ENCODE data around the gene RSPH3.
"Not testable (repeated sequence)": the region's sequence is repeated elsewhere in the genome, so short reads cannot be mapped to it uniquely, and the experiment has no call there.

Gene RSPH3

DNA sequence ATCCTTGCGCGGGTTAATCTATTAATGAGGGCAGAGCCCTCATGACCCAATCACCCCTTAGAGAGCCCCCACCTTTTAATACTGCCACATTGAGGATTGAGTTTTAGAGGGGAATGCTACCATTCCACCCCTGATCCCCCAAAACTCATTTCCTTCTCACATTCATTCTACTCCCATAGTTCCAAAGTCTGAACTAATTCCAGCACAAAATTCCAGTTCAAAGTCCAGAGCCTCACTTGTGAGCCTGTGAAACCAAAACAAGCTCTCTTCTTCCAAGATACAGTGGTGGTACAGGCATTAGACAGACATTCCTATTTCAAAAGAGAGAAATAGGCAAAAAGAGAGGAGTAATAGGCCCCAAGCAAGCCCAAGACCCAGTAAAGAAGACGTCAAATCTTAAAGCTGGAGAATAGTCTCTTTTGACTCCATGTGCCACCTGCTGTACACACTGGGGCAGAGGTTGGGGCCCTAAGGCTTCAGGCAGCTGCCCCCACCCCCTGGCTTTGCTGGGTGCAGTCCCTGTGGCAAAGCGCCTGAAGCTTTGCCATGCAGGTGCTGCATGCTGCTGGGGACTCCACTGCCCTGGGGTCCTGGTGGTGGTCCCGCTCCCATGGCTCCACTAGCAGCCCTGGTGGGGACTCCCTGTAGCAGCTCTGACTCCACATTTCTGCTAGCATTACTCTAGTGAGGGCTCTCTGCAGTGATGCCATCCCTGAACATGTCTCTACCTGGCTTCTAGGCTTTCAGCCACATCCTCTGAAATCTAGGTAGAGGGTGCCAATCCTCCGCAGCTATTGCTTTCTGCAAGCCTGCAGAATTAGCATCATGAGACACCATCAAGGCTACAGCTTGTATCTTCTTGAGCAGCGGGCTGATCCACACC lies 41.3 kb downstream of the RSPH3 start:
- H3K27me3 ChIP-seq (ENCODE audit: control insufficient read depth, insufficient read depth, low read length): no peaks in the 10 kb centered on the region
- no peak overlapping the region for H3K27ac ChIP-seq (ENCODE audit: low read depth, low read length)
- H3K4me3 ChIP-seq (ENCODE audit: low read length): no peak overlapping the region
- H3K9ac ChIP-seq (ENCODE audit: low read length): no peak overlapping the region
- H3K4me1 ChIP-seq (ENCODE audit: control insufficient read depth, insufficient read depth, low read length): no peaks in the 10 kb centered on the region
- H3K36me3 ChIP-seq (ENCODE audit: control insufficient read depth, insufficient read depth, low read length): no peaks in the 10 kb centered on the region

DNA sequence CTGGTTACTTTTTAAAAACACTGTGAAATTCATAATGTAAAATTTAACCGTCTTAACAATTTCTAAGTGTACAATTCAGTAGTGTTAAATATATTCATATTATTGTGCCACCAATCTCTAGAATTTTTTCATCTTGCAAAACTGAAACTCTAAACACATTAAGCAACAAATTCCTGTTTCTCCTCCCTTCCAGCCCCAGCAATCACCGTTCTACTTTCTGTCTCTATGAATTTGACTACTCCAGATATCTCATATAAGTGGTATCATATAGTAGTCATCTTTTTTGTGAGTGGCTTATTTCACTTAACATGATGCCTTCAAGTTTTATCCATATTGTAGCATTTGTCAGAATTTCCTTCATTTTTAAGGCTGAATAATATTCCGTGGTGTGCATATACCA lies 44.7 kb downstream of the RSPH3 start:
- Histone ChIP-seq H3K27me3 (ENCODE audit: control insufficient read depth, insufficient read depth, low read length) (no peaks in the 10 kb centered on the region), H3K4me3 (ENCODE audit: low read length) (no peak overlapping the region), H3K36me3 (ENCODE audit: control insufficient read depth, insufficient read depth, low read length) (no peaks in the 10 kb centered on the region), H3K27ac (ENCODE audit: low read depth, low read length) (no peak overlapping the region), H3K9ac (ENCODE audit: low read length) (no peak overlapping the region), H3K4me1 (ENCODE audit: control insufficient read depth, insufficient read depth, low read length) (no peaks in the 10 kb centered on the region)

GRCh38 chr6:158954753-158955152 lies 45.2 kb downstream of the RSPH3 start:
- Histone ChIP-seq H3K9ac (ENCODE audit: low read length) (no peak overlapping the region), H3K4me3 (ENCODE audit: low read length) (no peak overlapping the region), H3K27me3 (ENCODE audit: control insufficient read depth, insufficient read depth, low read length) (no peaks in the 10 kb centered on the region), H3K4me1 (ENCODE audit: control insufficient read depth, insufficient read depth, low read length) (no peaks in the 10 kb centered on the region), H3K27ac (ENCODE audit: low read depth, low read length) (no peak overlapping the region), H3K36me3 (ENCODE audit: control insufficient read depth, insufficient read depth, low read length) (no peaks in the 10 kb centered on the region)

- not testable (repeated sequence) for H3K36me3 ChIP-seq (ENCODE audit: control insufficient read depth, insufficient read depth, low read length); H3K4me1 ChIP-seq (ENCODE audit: control insufficient read depth, insufficient read depth, low read length); H3K9ac ChIP-seq (ENCODE audit: low read length); H3K27me3 ChIP-seq (ENCODE audit: control insufficient read depth, insufficient read depth, low read length); H3K4me3 ChIP-seq (ENCODE audit: low read length); H3K27ac ChIP-seq (ENCODE audit: low read depth, low read length)
These were observed 48.0 kb downstream of the RSPH3 start for GRCh38 chr6:158952011-158952410.

GRCh38 chr6:158951565-158951964 lies 48.4 kb downstream of the RSPH3 start:
- not testable (repeated sequence) for H3K4me3 ChIP-seq (ENCODE audit: low read length); H3K27ac ChIP-seq (ENCODE audit: low read depth, low read length); H3K4me1 ChIP-seq (ENCODE audit: control insufficient read depth, insufficient read depth, low read length); H3K27me3 ChIP-seq (ENCODE audit: control insufficient read depth, insufficient read depth, low read length); H3K36me3 ChIP-seq (ENCODE audit: control insufficient read depth, insufficient read depth, low read length); H3K9ac ChIP-seq (ENCODE audit: low read length)

GRCh38 chr6:158947284-158947683 lies 52.7 kb downstream of the RSPH3 start:
- H3K36me3 ChIP-seq (ENCODE audit: control insufficient read depth, insufficient read depth, low read length): no peaks in the 10 kb centered on the region
- H3K4me3 ChIP-seq (ENCODE audit: low read length): no peak overlapping the region
- no peaks in the 10 kb centered on the region for H3K4me1 ChIP-seq (ENCODE audit: control insufficient read depth, insufficient read depth, low read length)
- H3K9ac ChIP-seq (ENCODE audit: low read length): no peak overlapping the region
- no peaks in the 10 kb centered on the region for H3K27me3 ChIP-seq (ENCODE audit: control insufficient read depth, insufficient read depth, low read length)
- no peak overlapping the region for H3K27ac ChIP-seq (ENCODE audit: low read depth, low read length)

DNA sequence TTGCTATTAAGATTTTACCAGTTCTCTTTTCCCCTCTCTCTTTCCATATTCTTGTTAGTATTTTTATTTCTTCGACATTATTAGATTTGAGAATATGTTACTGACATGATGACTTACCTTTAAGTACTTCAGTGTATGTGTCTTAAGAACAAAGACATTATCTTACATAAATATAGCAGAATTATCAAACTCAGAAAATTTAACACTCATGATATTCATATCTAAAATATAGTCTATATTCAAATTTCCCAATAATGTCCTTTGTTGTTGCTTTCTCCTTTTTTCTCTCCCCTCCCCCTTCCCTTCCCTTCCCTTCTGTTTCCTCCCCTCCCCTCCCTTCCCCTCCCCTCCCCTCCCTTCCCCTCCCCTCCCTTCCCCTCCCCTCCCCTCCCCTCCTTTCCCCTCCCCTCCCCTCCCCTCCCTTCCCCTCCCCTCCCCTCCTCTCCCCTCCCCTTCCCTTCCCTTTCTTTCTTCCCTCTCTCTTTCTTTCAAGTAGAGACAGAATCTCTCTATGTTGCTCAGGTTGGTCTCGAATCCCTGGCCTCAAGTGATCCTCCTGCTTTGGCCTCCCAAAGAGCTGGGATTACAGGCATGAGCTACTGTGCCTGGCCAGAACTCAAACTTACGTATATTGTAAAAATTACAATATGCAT lies 56.5 kb downstream of the RSPH3 start:
- Histone ChIP-seq H3K36me3 (ENCODE audit: control insufficient read depth, insufficient read depth, low read length) (no peaks in the 10 kb centered on the region), H3K9ac (ENCODE audit: low read length) (no peak overlapping the region), H3K27ac (ENCODE audit: low read depth, low read length) (no peak overlapping the region), H3K4me1 (ENCODE audit: control insufficient read depth, insufficient read depth, low read length) (no peaks in the 10 kb centered on the region), H3K27me3 (ENCODE audit: control insufficient read depth, insufficient read depth, low read length) (peaks cover 2% of the 10 kb centered on the region), H3K4me3 (ENCODE audit: low read length) (no peak overlapping the region)

DNA sequence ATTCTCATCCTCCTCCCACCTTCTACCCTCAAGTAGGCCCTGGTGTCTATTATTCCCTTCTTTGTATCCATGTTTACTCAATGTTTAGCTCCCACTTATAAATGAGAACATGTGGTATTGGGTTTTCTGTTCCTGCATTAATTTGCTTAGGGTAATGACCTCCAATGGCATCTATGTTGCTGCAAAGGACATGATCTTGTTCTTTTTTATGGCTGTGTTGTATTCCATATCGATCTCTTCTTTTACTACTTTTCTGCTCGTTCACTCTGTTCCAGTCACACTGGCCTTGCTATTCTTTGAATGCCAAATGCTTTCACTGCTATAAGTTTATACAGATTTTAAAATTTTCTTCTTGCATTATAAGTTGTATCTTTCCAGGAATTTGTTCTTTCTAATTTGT lies 57.7 kb downstream of the RSPH3 start:
- H3K9ac ChIP-seq (ENCODE audit: low read length): no peak overlapping the region
- no peaks in the 10 kb centered on the region for H3K4me1 ChIP-seq (ENCODE audit: control insufficient read depth, insufficient read depth, low read length)
- no peak overlapping the region for H3K4me3 ChIP-seq (ENCODE audit: low read length)
- H3K36me3 ChIP-seq (ENCODE audit: control insufficient read depth, insufficient read depth, low read length): no peaks in the 10 kb centered on the region
- peaks cover 2% of the 10 kb centered on the region for H3K27me3 ChIP-seq (ENCODE audit: control insufficient read depth, insufficient read depth, low read length)
- H3K27ac ChIP-seq (ENCODE audit: low read depth, low read length): no peak overlapping the region

DNA sequence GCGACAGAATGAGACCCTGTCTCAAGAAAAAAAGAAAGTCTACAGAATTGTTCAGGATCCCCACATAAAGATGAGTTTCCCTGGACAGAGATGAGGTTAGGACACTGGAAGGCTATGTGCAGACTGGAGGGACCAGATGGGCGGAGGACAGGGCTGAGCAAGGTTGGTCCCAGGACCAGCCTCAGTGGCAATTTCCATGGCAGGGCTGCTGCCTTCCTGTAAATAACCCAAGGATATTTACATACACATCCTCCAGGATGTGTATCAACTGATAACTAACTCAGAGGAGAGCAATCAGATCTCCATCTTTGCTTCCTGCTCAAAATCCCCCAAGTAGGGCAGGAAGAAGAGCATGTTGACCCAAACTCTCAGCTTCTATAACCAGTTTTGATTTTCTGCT lies 58.8 kb downstream of the RSPH3 start:
- H3K27ac ChIP-seq (ENCODE audit: low read depth, low read length): no peak overlapping the region
- H3K36me3 ChIP-seq (ENCODE audit: control insufficient read depth, insufficient read depth, low read length): no peaks in the 10 kb centered on the region
- no peaks in the 10 kb centered on the region for H3K4me1 ChIP-seq (ENCODE audit: control insufficient read depth, insufficient read depth, low read length)
- H3K9ac ChIP-seq (ENCODE audit: low read length): no peak overlapping the region
- peaks cover 2% of the 10 kb centered on the region for H3K27me3 ChIP-seq (ENCODE audit: control insufficient read depth, insufficient read depth, low read length)
- no peak overlapping the region for H3K4me3 ChIP-seq (ENCODE audit: low read length)

GRCh38 chr6:158939255-158940159 lies 60.5 kb downstream of the RSPH3 start:
- Histone ChIP-seq H3K4me3 (ENCODE audit: low read length) (peak overlapping the region; percentile 40), H3K27ac (ENCODE audit: low read depth, low read length) (no peak overlapping the region)

GRCh38 chr6:158938811-158939254 lies 61.2 kb downstream of the RSPH3 start:
- Histone ChIP-seq H3K4me3 (ENCODE audit: low read length) (peak overlapping the region; percentile 40), H3K9ac (ENCODE audit: low read length) (no peak overlapping the region), H3K27me3 (ENCODE audit: control insufficient read depth, insufficient read depth, low read length) (peaks cover 2% of the 10 kb centered on the region), H3K4me1 (ENCODE audit: control insufficient read depth, insufficient read depth, low read length) (no peaks in the 10 kb centered on the region), H3K27ac (ENCODE audit: low read depth, low read length) (no peak overlapping the region), H3K36me3 (ENCODE audit: control insufficient read depth, insufficient read depth, low read length) (no peaks in the 10 kb centered on the region)

More at GRCh38 chr6:158939255-158940159, 60.5 kb downstream of the RSPH3 start:
- H3K9ac ChIP-seq (ENCODE audit: low read length): no peak overlapping the region
- H3K36me3 ChIP-seq (ENCODE audit: control insufficient read depth, insufficient read depth, low read length): no peaks in the 10 kb centered on the region
- H3K4me1 ChIP-seq (ENCODE audit: control insufficient read depth, insufficient read depth, low read length): no peaks in the 10 kb centered on the region
- peaks cover 2% of the 10 kb centered on the region for H3K27me3 ChIP-seq (ENCODE audit: control insufficient read depth, insufficient read depth, low read length)

DNA sequence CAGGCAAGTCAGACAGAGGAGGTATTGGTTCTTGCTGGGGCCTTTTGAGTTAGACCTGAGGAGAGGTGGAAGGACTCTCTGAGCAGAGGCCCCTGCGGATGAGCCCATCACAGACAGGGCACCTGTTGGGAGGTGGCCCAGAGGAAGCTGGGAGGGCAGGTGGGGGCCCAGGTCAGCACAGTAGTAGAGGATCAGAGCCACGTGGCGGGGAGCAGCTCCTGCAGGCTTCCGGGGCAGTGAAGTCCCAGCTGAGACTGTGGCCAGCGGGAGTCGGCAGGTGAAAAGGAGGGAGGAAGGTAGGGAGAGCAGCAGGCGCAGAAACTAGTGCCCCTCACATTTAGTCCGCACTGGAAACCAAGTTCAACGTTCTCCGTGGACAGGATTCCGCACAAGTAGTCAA lies 61.8 kb downstream of the RSPH3 start:
- Histone ChIP-seq H3K27ac (ENCODE audit: low read depth, low read length) (no peak overlapping the region), H3K4me3 (ENCODE audit: low read length) (no peak overlapping the region), H3K4me1 (ENCODE audit: control insufficient read depth, insufficient read depth, low read length) (no peaks in the 10 kb centered on the region), H3K9ac (ENCODE audit: low read length) (no peak overlapping the region), H3K27me3 (ENCODE audit: control insufficient read depth, insufficient read depth, low read length) (peaks cover 2% of the 10 kb centered on the region), H3K36me3 (ENCODE audit: control insufficient read depth, insufficient read depth, low read length) (no peaks in the 10 kb centered on the region)
